ENCODE measurements around the gene AGTRAP. TPM values are rescaled to one million over a fixed set of nuclear protein-coding genes. Genes with fewer than 3 reads are reported as not detected.

The AGTRAP gene
- polyA plus RNA-seq, 4 donors = 43.2 to 61.6 (median 44.4) TPM

GRCh38 chr1:11753555-11754208, 17.7 kb downstream of the AGTRAP start:
- no peak for DNase-seq (ENCODE audit: low read depth in 4 of 4, low spot score in 3 of 4)

GRCh38 chr1:11757047-11757446, 21.1 kb downstream of the AGTRAP start:
- DNase-seq (ENCODE audit: low read depth in 4 of 4, low spot score in 3 of 4) = no peak

- DNase-seq (ENCODE audit: low read depth in 4 of 4, low spot score in 3 of 4) = no peak
Observed at GRCh38 chr1:11759791-11760190, 23.9 kb downstream of the AGTRAP start.

GRCh38 chr1:11761285-11761684, 25.3 kb downstream of the AGTRAP start:
- no peak for DNase-seq (ENCODE audit: low read depth in 4 of 4, low spot score in 3 of 4)

- DNase-seq (ENCODE audit: low read depth in 4 of 4, low spot score in 3 of 4) = no peak
Observed at GRCh38 chr1:11761988-11762406, 26.1 kb downstream of the AGTRAP start, which contains the start of gene C1orf167. TSS of gene C1orf167 (plus strand) at chr1:11762193. CDS start at chr1:11764401, 2,208 bp downstream.

GRCh38 chr1:11764115-11764514, 28.2 kb downstream of the AGTRAP start:
- DNase-seq (ENCODE audit: low read depth in 4 of 4, low spot score in 3 of 4) = no peak

- no peak for DNase-seq (ENCODE audit: low read depth in 4 of 4, low spot score in 3 of 4)
Observed at GRCh38 chr1:11764519-11764918, 28.6 kb downstream of the AGTRAP start.

GRCh38 chr1:11765661-11766428, 29.9 kb downstream of the AGTRAP start:
- DNase-seq (ENCODE audit: low read depth in 4 of 4, low spot score in 3 of 4) = no peak

GRCh38 chr1:11766429-11766776, 30.5 kb downstream of the AGTRAP start:
- DNase-seq (ENCODE audit: low read depth in 4 of 4, low spot score in 3 of 4) = no peak

- DNase-seq (ENCODE audit: low read depth in 4 of 4, low spot score in 3 of 4) = no peak
Observed at GRCh38 chr1:11767922-11768704, 32.2 kb downstream of the AGTRAP start.

- DNase-seq (ENCODE audit: low read depth in 4 of 4, low spot score in 3 of 4) = no peak
Observed at GRCh38 chr1:11768821-11769220, 32.9 kb downstream of the AGTRAP start.

- no peak for DNase-seq (ENCODE audit: low read depth in 4 of 4, low spot score in 3 of 4)
Observed at GRCh38 chr1:11769274-11769673, 33.3 kb downstream of the AGTRAP start.

GRCh38 chr1:11770011-11770410, 34.1 kb downstream of the AGTRAP start:
- DNase-seq (ENCODE audit: low read depth in 4 of 4, low spot score in 3 of 4) = no peak

GRCh38 chr1:11771481-11772043, 35.6 kb downstream of the AGTRAP start:
- DNase-seq (ENCODE audit: low read depth in 4 of 4, low spot score in 3 of 4) = no peak

- DNase-seq (ENCODE audit: low read depth in 4 of 4, low spot score in 3 of 4) = no peak
Observed at GRCh38 chr1:11772458-11772857, 36.5 kb downstream of the AGTRAP start.

- DNase-seq (ENCODE audit: low read depth in 4 of 4, low spot score in 3 of 4) = no peak
Observed at GRCh38 chr1:11774753-11775152, 38.8 kb downstream of the AGTRAP start.

- DNase-seq (ENCODE audit: low read depth in 4 of 4, low spot score in 3 of 4) = no peak
Observed at GRCh38 chr1:11777658-11778322, 41.9 kb downstream of the AGTRAP start.

- no peak for DNase-seq (ENCODE audit: low read depth in 4 of 4, low spot score in 3 of 4)
Observed at GRCh38 chr1:11778336-11778735, 42.4 kb downstream of the AGTRAP start.

GRCh38 chr1:11778844-11779623, 43.1 kb downstream of the AGTRAP start:
- no peak for DNase-seq (ENCODE audit: low read depth in 4 of 4, low spot score in 3 of 4)

Measured in right renal pelvis (tissue), 4 donors.